B cell (primary cell): ENCODE results near the gene COL4A6. TPM values are rescaled to one million over a fixed set of nuclear protein-coding genes. Genes with fewer than 3 reads are reported as not detected.

ENCODE experiments used
- ATAC-seq: fragments of 200-7000 bp; cut with Tn5 transposase; one replicate; pipeline ENCODE4 v1.10.0; 2021; ENCODE audit warnings: low read depth, mild to moderate bottlenecking, moderate number of reproducible peaks, moderate library complexity
- CTCF ChIA-PET: fragments of 350-600 bp; sonication (Branson Sonifier 250); formaldehyde crosslinking; loops from one replicate; lab custom pipeline; 2021; ENCODE audit warnings: antibody characterized with exemption, inconsistent platforms; lab: Charles Lee
- POLR2A ChIA-PET: fragments of 350-600 bp; sonication (Branson Sonifier 250); formaldehyde crosslinking; loops from one replicate; lab custom pipeline; 2021; ENCODE audit warnings: antibody characterized with exemption; lab: Charles Lee
- DNase-seq: peaks from one replicate; pipeline ENCODE4 v3.0.0; 2013
- H2AFZ ChIP-seq: 2 replicates; pipeline ENCODE4 v1.6.1; 2012; ENCODE audit warnings: mild to moderate bottlenecking, low read depth, low read length; ENCODE audit not compliant: insufficient read depth, poor library complexity, severe bottlenecking
- H3K27ac ChIP-seq, 2 donors: 1 replicate in 1 of 2; 2 replicates in 1 of 2; pipeline ENCODE4 v1.5.1; 2012 to 2013; ENCODE audit warnings: low read length in 2 of 2, mild to moderate bottlenecking in 2 of 2, moderate library complexity in 1 of 2
- H3K27me3 ChIP-seq, 4 experiments: fragments of 200-600 bp in 1 of 4; sonication (generic) in 1 of 4; replicated peaks in 1 of 4; 1 replicate in 2 of 4; 2 replicates in 2 of 4; pipeline versions ENCODE4 v1.6.1 to v1.7.0; 2013 to 2016; ENCODE audit warnings: low read length in 3 of 4, mild to moderate bottlenecking in 2 of 4, mixed read lengths in 1 of 4, moderate library complexity in 1 of 4; ENCODE audit not compliant: insufficient read depth in 4 of 4, control insufficient read depth in 3 of 4; ENCODE audit errors: control extremely low read depth in 1 of 4
- H3K36me3 ChIP-seq, 2 experiments: replicated peaks in 1 of 2; 1 replicate in 1 of 2; 2 replicates in 1 of 2; pipeline versions ENCODE4 v1.6.1 to v1.7.1; 2013; ENCODE audit warnings: low read length in 1 of 2; ENCODE audit not compliant: insufficient read depth in 2 of 2, control insufficient read depth in 1 of 2; ENCODE audit errors: control extremely low read depth in 1 of 2, extremely low read depth in 1 of 2
- H3K4me1 ChIP-seq, 2 donors: fragments of 200-600 bp in 1 of 2; sonication (generic) in 1 of 2; 1 replicate in 1 of 2; 2 replicates in 1 of 2; pipeline versions ENCODE4 v1.5.1 to v1.6.1; 2013 to 2017; ENCODE audit warnings: low read length in 2 of 2; ENCODE audit not compliant: control insufficient read depth in 2 of 2, insufficient read depth in 2 of 2
- H3K4me2 ChIP-seq: replicated peaks from 2 replicates; pipeline ENCODE3; 2012; ENCODE audit warnings: mild to moderate bottlenecking, low read depth, low read length; ENCODE audit not compliant: poor library complexity, severe bottlenecking
- H3K4me3 ChIP-seq, 5 experiments: fragments of 200-600 bp in 1 of 5; sonication (generic) in 1 of 5; 1 replicate in 3 of 5; 2 replicates in 2 of 5; pipeline versions ENCODE4 v1.5.1 to v1.7.0; 2011 to 2016; ENCODE audit warnings: low read length in 4 of 5, mild to moderate bottlenecking in 4 of 5, low read depth in 2 of 5, control low read depth in 1 of 5, moderate library complexity in 1 of 5; ENCODE audit not compliant: insufficient read depth in 1 of 5; ENCODE audit errors: control extremely low read depth in 1 of 5, extremely low read depth in 1 of 5
- H3K79me2 ChIP-seq: fragments of 200-600 bp; sonication (generic); one replicate; pipeline ENCODE4 v1.6.0; 2016; ENCODE audit warnings: low read length; ENCODE audit not compliant: control insufficient read depth, insufficient read depth
- H3K9ac ChIP-seq: fragments of 200-600 bp; sonication (generic); 2 replicates; pipeline ENCODE4 v1.6.1; 2017; ENCODE audit warnings: mild to moderate bottlenecking, low read length, moderate library complexity
- H3K9me3 ChIP-seq, 3 donors: one replicate each; pipeline versions ENCODE4 v1.6.1 to v1.7.1; 2013; ENCODE audit warnings: low read length in 2 of 3; ENCODE audit not compliant: control insufficient read depth in 2 of 3, insufficient read depth in 1 of 3; ENCODE audit errors: control extremely low read depth in 1 of 3
- H4K20me1 ChIP-seq: 2 replicates; pipeline ENCODE4 v1.6.0; 2012; ENCODE audit warnings: mild to moderate bottlenecking, low read length; ENCODE audit not compliant: insufficient read depth, control insufficient read depth, poor library complexity, severe bottlenecking
- H3K27ac Mint-ChIP-seq: one replicate; pipeline ENCODE4 v1.8.0; 2021; ENCODE audit warnings: mixed read lengths
- H3K27me3 Mint-ChIP-seq: one replicate; pipeline ENCODE4 v1.8.0; 2021; ENCODE audit warnings: mixed read lengths
- H3K4me1 Mint-ChIP-seq: one replicate; pipeline ENCODE4 v1.8.0; 2021; ENCODE audit warnings: mixed read lengths
- H3K4me3 Mint-ChIP-seq: one replicate; pipeline ENCODE4 v1.8.0; 2021; ENCODE audit warnings: mixed read lengths
- H3K9me3 Mint-ChIP-seq: one replicate; pipeline ENCODE4 v1.8.0; 2022; ENCODE audit warnings: mixed read lengths; ENCODE audit not compliant: insufficient read depth
- CTCF ChIP-seq: fragments of 200-600 bp; IDR thresholded peaks from one replicate; pipeline ENCODE4 v1.8.0; 2022; ENCODE audit warnings: antibody characterized with exemption, mild to moderate bottlenecking
- EZH2 ChIP-seq: IDR thresholded peaks from 2 replicates; pipeline ENCODE4 v1.6.1; 2012; ENCODE audit warnings: borderline replicate concordance, low read depth, mild to moderate bottlenecking, moderate library complexity, low read length; ENCODE audit not compliant: insufficient read depth, poor library complexity, severe bottlenecking
- WGBS: methylation state at CpG from one replicate; pipeline ENCODE4 v1.1.5; 2013; ENCODE audit warnings: missing lambda C conversion rate; ENCODE audit not compliant: insufficient coverage; 5-methylcytosine and 5-hydroxymethylcytosine counted together
- intact Hi-C: fragments of 100-400 bp; cut with micrococcal nuclease; formaldehyde crosslinking; loops from one replicate; pipeline ENCODE4 v1.10.0; 2022
- polyA plus RNA-seq: library from polyadenylated mRNA; depleted of rRNA; stranded (reverse); fragments of >200 nt; gene quantifications from 2 replicates; pipeline ENCODE4 v1.2.3, GENCODE V29; 2012
- total RNA-seq, 2 donors: library from RNA; stranded (reverse); fragments of 120-200 nt in 1 of 2; gene quantifications; 1 replicate in 1 of 2; 2 replicates in 1 of 2; pipeline versions ENCODE4 v1.2.3 to v1.2.4, GENCODE V29; 2013 to 2022

Gene COL4A6
- total and polyA plus RNA-seq, 2 donors (not counting 1 experiment from before 2014, with no cell fraction given), result not detected

DNA sequence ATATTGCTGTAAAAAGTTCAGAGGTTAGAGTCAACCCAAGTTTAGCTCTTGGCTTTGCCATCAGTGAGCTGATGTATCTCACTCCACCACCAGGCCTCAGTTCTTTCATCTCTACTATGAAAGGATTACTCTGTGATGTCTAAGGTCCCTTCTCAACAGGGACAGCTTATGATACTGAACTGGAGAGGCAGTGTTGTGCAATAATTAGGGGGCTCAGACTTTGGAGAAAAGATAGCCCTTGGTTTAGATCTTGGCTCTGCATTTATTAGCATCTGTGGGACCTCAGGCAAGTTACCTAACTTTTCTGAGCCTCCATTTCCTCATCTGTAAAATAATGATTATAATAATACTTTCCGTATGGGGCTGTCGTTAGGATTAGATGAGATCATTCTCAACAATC is 89.0 kb downstream of the COL4A6 start:
- H3K4me2 ChIP-seq, result no peak overlapping the region
- H2AFZ ChIP-seq, result no peak overlapping the region
- no peak overlapping the region for H3K27ac ChIP-seq
- H3K4me1 ChIP-seq, result no peaks in the 10 kb centered on the region
- no peak for ATAC-seq
- no peaks in the 10 kb centered on the region for H3K36me3 ChIP-seq
- no peaks in the 10 kb centered on the region for H4K20me1 ChIP-seq
- H3K9me3 ChIP-seq, result no peaks in the 10 kb centered on the region
- POLR2A ChIA-PET, result no interaction called here
- H3K4me3 ChIP-seq, result no peak overlapping the region
- no peaks in the 10 kb centered on the region for H3K27me3 ChIP-seq
- no peaks in the 10 kb centered on the region for H3K79me2 ChIP-seq
- CTCF ChIA-PET, result no interaction called here
- no peak for TF ChIP-seq EZH2
- TF ChIP-seq CTCF, result no peak
- no peak overlapping the region for H3K4me3 Mint-ChIP-seq
- H3K9me3 Mint-ChIP-seq, result no peaks in the 10 kb centered on the region
- no peaks in the 10 kb centered on the region for H3K27me3 Mint-ChIP-seq
- no peak for DNase-seq
- WGBS, result no CpG with 5 or more reads among the region's 2 CpGs
- no peak overlapping the region for H3K27ac Mint-ChIP-seq
- intact Hi-C loops, result no loop called here
- H3K4me1 Mint-ChIP-seq, result no peaks in the 10 kb centered on the region
- H3K9ac ChIP-seq, result no peak overlapping the region

- ATAC-seq, result no peak
- H3K4me1 Mint-ChIP-seq, result no peaks in the 10 kb centered on the region
These were observed 89.7 kb downstream of the COL4A6 start for GRCh38 chrX:108348525-108348924.

More at GRCh38 chrX:108348525-108348924, 89.7 kb downstream of the COL4A6 start:
- H3K27ac ChIP-seq, result no peak overlapping the region
- no peak overlapping the region for H3K4me3 ChIP-seq
- H3K79me2 ChIP-seq, result no peaks in the 10 kb centered on the region
- H2AFZ ChIP-seq, result no peak overlapping the region
- POLR2A ChIA-PET, result no interaction called here
- intact Hi-C loops, result no loop called here
- H4K20me1 ChIP-seq, result no peaks in the 10 kb centered on the region
- Mint-ChIP-seq H3K27ac (no peak overlapping the region), H3K9me3 (no peaks in the 10 kb centered on the region), H3K4me3 (no peak overlapping the region), H3K27me3 (no peaks in the 10 kb centered on the region)
- no peak overlapping the region for H3K9ac ChIP-seq
- TF ChIP-seq CTCF (no peak), EZH2 (no peak)
- no peaks in the 10 kb centered on the region for H3K27me3 ChIP-seq
- H3K4me1 ChIP-seq, result no peaks in the 10 kb centered on the region
- 100% methylated on average over 1 of the region's 1 CpG for WGBS
- no peak for DNase-seq
- H3K36me3 ChIP-seq, result no peaks in the 10 kb centered on the region
- H3K9me3 ChIP-seq, result no peaks in the 10 kb centered on the region
- CTCF ChIA-PET, result no interaction called here
- H3K4me2 ChIP-seq, result no peak overlapping the region
